B cell (primary cell): Measurements from ENCODE around the gene CD109.

Experiments
- EZH2 ChIP-seq: IDR thresholded peaks from 2 replicates; pipeline ENCODE4 v1.6.1; 2012; ENCODE audit warnings: borderline replicate concordance, low read depth, mild to moderate bottlenecking, moderate library complexity, low read length; ENCODE audit not compliant: insufficient read depth, poor library complexity, severe bottlenecking
- TF ChIP-seq, protein P1 (sequence below): fragments of 200-600 bp; IDR thresholded peaks from one replicate; pipeline ENCODE4 v1.8.0; 2022; ENCODE audit warnings: antibody characterized with exemption, mild to moderate bottlenecking

DNA sequence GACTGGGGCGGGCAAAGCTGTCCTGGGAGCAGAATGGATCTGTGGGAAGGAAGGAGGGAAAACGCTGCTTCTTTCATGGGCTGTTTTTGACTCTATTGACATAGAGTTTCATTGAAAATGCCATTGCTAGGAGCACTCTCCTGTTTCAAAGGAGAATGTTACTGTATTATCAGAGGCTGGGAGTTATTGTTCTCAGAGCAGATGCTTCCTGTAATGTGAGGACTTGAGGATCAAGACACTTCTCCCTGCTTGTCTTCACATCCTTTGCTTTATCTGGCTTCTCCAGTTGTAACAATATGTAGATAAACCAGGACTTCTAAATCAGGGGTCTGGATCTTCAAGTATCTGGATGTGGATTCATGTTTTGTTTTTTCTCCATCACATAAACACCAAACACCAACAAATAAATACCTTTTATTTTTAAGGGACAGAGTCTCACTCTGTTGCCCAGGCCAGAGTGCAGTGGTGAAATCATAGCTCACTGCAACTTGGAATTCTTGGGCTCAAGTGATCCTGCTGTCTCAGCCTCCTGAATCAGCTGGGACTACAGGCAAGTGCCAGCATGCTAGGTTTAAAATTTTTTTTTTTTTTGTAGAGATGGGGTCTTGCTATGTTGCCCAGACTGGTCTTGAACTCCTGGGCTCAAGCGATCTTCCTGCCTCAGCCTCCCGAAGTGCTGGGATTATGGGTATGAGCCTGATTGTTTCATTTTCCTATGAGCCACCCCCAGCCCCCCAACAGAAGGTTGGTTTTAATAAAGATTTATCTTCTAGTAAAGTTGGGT is 3.9 kb downstream of the CD109 start:
- TF ChIP-seq, protein P1, sequence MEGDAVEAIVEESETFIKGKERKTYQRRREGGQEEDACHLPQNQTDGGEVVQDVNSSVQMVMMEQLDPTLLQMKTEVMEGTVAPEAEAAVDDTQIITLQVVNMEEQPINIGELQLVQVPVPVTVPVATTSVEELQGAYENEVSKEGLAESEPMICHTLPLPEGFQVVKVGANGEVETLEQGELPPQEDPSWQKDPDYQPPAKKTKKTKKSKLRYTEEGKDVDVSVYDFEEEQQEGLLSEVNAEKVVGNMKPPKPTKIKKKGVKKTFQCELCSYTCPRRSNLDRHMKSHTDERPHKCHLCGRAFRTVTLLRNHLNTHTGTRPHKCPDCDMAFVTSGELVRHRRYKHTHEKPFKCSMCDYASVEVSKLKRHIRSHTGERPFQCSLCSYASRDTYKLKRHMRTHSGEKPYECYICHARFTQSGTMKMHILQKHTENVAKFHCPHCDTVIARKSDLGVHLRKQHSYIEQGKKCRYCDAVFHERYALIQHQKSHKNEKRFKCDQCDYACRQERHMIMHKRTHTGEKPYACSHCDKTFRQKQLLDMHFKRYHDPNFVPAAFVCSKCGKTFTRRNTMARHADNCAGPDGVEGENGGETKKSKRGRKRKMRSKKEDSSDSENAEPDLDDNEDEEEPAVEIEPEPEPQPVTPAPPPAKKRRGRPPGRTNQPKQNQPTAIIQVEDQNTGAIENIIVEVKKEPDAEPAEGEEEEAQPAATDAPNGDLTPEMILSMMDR, result no peak
- no peak for TF ChIP-seq EZH2
